Ovary (tissue), 9 donors: ENCODE results near the gene DEPDC4. TPM values are rescaled to one million over a fixed set of nuclear protein-coding genes. Genes with fewer than 3 reads are reported as not detected.

ENCODE experiments used
- DNase-seq, 5 donors: peaks; one replicate each; pipeline ENCODE4 v3.0.0-alpha.2; 2019 to 2020
- H3K27ac ChIP-seq, 2 donors: fragments of 200-600 bp; one replicate each; pipeline versions ENCODE4 v1.5.1 to v1.8.0; 2019 to 2022
- H3K27me3 ChIP-seq: fragments of 200-600 bp; one replicate; pipeline ENCODE4 v1.8.0; 2022
- H3K36me3 ChIP-seq: fragments of 200-600 bp; sonication (generic); one replicate; pipeline ENCODE4 v1.5.1; 2019
- H3K4me1 ChIP-seq: one replicate; pipeline ENCODE4 v1.8.1; 2013; ENCODE audit warnings: mild to moderate bottlenecking, moderate library complexity; ENCODE audit not compliant: insufficient read depth
- H3K4me3 ChIP-seq: fragments of 200-600 bp; sonication (generic); one replicate; pipeline ENCODE4 v1.5.1; 2017
- H3K9me3 ChIP-seq, 2 donors: fragments of 200-600 bp in 1 of 2; sonication (generic) in 1 of 2; one replicate each; pipeline versions ENCODE4 v1.5.1 to v1.8.1; 2013 to 2019; ENCODE audit warnings: mild to moderate bottlenecking in 1 of 2, moderate library complexity in 1 of 2
- CTCF ChIP-seq, 3 donors: fragments of 450-650 bp in 2 of 3; fragments of 200-600 bp in 1 of 3; IDR thresholded peaks; one replicate each; pipeline versions ENCODE4 v1.5.1 to v1.8.0; 2016 to 2022; ENCODE audit warnings: antibody characterized with exemption in 3 of 3, mild to moderate bottlenecking in 1 of 3
- EP300 ChIP-seq: sonication (generic); formaldehyde crosslinking; IDR thresholded peaks from one replicate; pipeline ENCODE4 v1.6.1; 2017; ENCODE audit warnings: antibody characterized with exemption
- POLR2A ChIP-seq: fragments of 450-650 bp; IDR thresholded peaks from one replicate; pipeline ENCODE4 v1.6.1; 2017; ENCODE audit warnings: antibody characterized with exemption, mild to moderate bottlenecking, moderate library complexity
- WGBS, 3 donors: extraction: QIAGEN DNeasy Blood & Tissue Kit in 1 of 3; methylation state at CpG; one replicate each; pipeline versions ENCODE4 v1.1.5 to v1.1.7; 2013 to 2017; 5-methylcytosine and 5-hydroxymethylcytosine counted together
- intact Hi-C, 4 donors: fragments of 100-400 bp; cut with DNase I; formaldehyde crosslinking; loops; one replicate each; pipeline versions ENCODE4 v1.11.0 to v1.15.1; 2022 to 2023
- polyA plus RNA-seq, 2 donors: library from polyadenylated mRNA; stranded (reverse); fragments of 200-250 nt in 1 of 2; fragments of 350-450 nt in 1 of 2; fragmentation: Illumina TruSeq in 1 of 2; extraction: RNeasy Lipid Tissue Mini Kit (QIAGEN cat#74804) in 1 of 2; gene quantifications; one replicate each; pipeline ENCODE4 v1.2.3, GENCODE V29; 2013 to 2014
- total RNA-seq, 7 donors: library from RNA; depleted of rRNA in 2 of 7; stranded (reverse); fragments of >200 nt in 2 of 7; fragmentation: NEBNext Ultra II Directional in 3 of 7; extraction: Animal tissue kit (Norgen Biotek cat#: 25700) in 3 of 7; gene quantifications; one replicate each; pipeline versions ENCODE4 v1.1.0 to v1.2.4, GENCODE V29; 2016 to 2023
- donor health status: DM: no; HTN: no; CAD: no; lungs with moderate emphysema.
- donor health status: DM: no; HTN: no; CAD: no.
- donor health status: Bipolar disorder and iron deficiency.
- donor health status: DM: yes; HTN: yes; CAD: no.
- donor health status: DM: no; HTN: no; CAD: no.
- donor health status: DM: yes; HTN: yes; CAD: no.

Gene DEPDC4
- total and polyA plus RNA-seq, 9 donors: 0.24 to 2.6 (median 0.99) TPM; not detected in 1

- TF ChIP-seq POLR2A (no peak), CTCF (IDR thresholded peaks at IDR 0.05) (no peak), EP300 (no peak)
- H3K9me3 ChIP-seq: no peaks in the 10 kb centered on the region
- H3K4me3 ChIP-seq: no peak overlapping the region
- no peaks in the 10 kb centered on the region for H3K27me3 ChIP-seq
- WGBS, 3 donors: 82 to 94% (median 91%) methylated on average over 5 of the region's 5 CpGs
- no peak overlapping the region for H3K27ac ChIP-seq
- H3K4me1 ChIP-seq: no peaks in the 10 kb centered on the region
- H3K36me3 ChIP-seq: no peaks in the 10 kb centered on the region
- intact Hi-C loops: no loop called here
- no peak for DNase-seq
These were observed 23.7 kb downstream of the DEPDC4 start for GRCh38 chr12:100243137-100243536.

- Histone ChIP-seq H3K36me3 (no peaks in the 10 kb centered on the region), H3K27ac (no peak overlapping the region), H3K4me1 (no peaks in the 10 kb centered on the region), H3K4me3 (no peak overlapping the region), H3K27me3 (no peaks in the 10 kb centered on the region), H3K9me3 (no peaks in the 10 kb centered on the region)
- no peak for DNase-seq
- no peak for TF ChIP-seq CTCF (IDR thresholded peaks at IDR 0.05)
- no peak for TF ChIP-seq POLR2A
- TF ChIP-seq EP300: no peak
- intact Hi-C loops: loop anchor here in 3 of 4 donors (10.0 kb wide), 2 partner anchors 315 to 485 kb away; no protein-coding TSS in a partner anchor
- 95 to 100% (median 100%) methylated on average over 1 of the region's 1 CpG for WGBS, 3 donors
These were observed 27.3 kb downstream of the DEPDC4 start for GRCh38 chr12:100239589-100239988.

GRCh38 chr12:100238801-100239200 is 28.1 kb downstream of the DEPDC4 start:
- no peak for DNase-seq
- H3K27ac ChIP-seq: no peak overlapping the region
- 96 to 98% (median 96%) methylated on average over 3 of the region's 3 CpGs for WGBS, 3 donors
- TF ChIP-seq CTCF (IDR thresholded peaks at IDR 0.05): no peak
- no peak for TF ChIP-seq POLR2A
- no peak for TF ChIP-seq EP300
- H3K27me3 ChIP-seq: no peaks in the 10 kb centered on the region
- H3K4me3 ChIP-seq: no peak overlapping the region
- no peaks in the 10 kb centered on the region for H3K9me3 ChIP-seq
- H3K36me3 ChIP-seq: no peaks in the 10 kb centered on the region
- H3K4me1 ChIP-seq: peaks cover 1% of the 10 kb centered on the region
- intact Hi-C loops: loop anchor here in 3 of 4 donors (10.0 kb wide), 2 partner anchors 316 to 486 kb away; no protein-coding TSS in a partner anchor

- intact Hi-C loops: loop anchor here in 3 of 4 donors (10.0 kb wide), 2 partner anchors 320 to 490 kb away; no protein-coding TSS in a partner anchor
- no peak overlapping the region for H3K4me3 ChIP-seq
- WGBS, 3 donors: 17 to 21% (median 20%) methylated on average over 7 of the region's 7 CpGs
- H3K36me3 ChIP-seq: no peaks in the 10 kb centered on the region
- no peaks in the 10 kb centered on the region for H3K9me3 ChIP-seq
- no peak for TF ChIP-seq EP300
- TF ChIP-seq POLR2A: no peak
- TF ChIP-seq CTCF (IDR thresholded peaks at IDR 0.05): peak; percentile 23 to 51 (median 47)
- no peak for DNase-seq
- H3K27ac ChIP-seq: no peak overlapping the region
- no peaks in the 10 kb centered on the region for H3K27me3 ChIP-seq
- H3K4me1 ChIP-seq: peaks cover 1% of the 10 kb centered on the region
These were observed 32.1 kb downstream of the DEPDC4 start for GRCh38 chr12:100234591-100235304.
